ENCODE measurements around the gene SLC39A9. TPM values are rescaled to one million over a fixed set of nuclear protein-coding genes. Genes with fewer than 3 reads are reported as not detected.

Gene SLC39A9
- total and polyA plus RNA-seq, 10 of the 15 experiments (the other 5 are each of a cell fraction or from before 2014, with no cell fraction given): 19.9 to 109 (median 46.9) TPM

DNA sequence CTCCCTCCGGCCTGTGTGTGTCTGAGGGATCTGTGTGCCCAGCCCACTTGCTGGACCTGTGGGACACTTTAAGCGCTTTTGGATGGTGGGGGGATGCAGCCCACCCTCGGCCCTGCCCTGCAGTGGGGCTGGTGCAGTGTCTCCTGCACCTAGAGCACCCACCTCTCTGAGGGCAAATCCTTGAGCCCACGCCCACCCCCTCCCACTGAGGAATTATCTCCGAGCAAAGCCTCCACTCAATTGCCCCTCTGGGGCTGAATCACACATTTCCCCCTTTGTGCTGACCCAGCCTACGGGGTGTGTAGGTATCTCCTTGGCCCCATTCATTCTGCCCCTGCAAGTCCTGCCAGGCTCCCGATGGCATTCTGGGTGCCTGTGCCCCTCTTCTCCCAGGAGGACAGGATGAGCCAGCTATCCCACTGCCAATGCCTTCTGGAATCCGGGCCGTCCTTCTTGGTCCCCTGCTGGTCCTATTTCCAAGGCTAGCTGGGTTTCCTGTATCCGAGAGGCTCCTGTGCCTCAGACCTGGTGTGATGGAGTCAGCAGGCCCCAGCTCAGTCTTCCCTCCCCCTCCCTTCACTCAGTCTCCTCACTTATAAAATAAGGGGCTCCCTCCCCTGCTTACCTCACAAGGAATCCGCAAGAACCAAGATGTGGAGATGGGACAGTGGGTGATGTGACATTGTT, 49.3 kb upstream of the SLC39A9 start (continued):
- TF ChIP-seq, protein P1, sequence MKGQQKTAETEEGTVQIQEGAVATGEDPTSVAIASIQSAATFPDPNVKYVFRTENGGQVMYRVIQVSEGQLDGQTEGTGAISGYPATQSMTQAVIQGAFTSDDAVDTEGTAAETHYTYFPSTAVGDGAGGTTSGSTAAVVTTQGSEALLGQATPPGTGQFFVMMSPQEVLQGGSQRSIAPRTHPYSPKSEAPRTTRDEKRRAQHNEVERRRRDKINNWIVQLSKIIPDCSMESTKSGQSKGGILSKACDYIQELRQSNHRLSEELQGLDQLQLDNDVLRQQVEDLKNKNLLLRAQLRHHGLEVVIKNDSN (IDR thresholded peaks at IDR 0.05; ENCODE audit: borderline replicate concordance, extremely low read length, insufficient read depth, low read depth, low read length): no peak
- TF ChIP-seq, protein P2, sequence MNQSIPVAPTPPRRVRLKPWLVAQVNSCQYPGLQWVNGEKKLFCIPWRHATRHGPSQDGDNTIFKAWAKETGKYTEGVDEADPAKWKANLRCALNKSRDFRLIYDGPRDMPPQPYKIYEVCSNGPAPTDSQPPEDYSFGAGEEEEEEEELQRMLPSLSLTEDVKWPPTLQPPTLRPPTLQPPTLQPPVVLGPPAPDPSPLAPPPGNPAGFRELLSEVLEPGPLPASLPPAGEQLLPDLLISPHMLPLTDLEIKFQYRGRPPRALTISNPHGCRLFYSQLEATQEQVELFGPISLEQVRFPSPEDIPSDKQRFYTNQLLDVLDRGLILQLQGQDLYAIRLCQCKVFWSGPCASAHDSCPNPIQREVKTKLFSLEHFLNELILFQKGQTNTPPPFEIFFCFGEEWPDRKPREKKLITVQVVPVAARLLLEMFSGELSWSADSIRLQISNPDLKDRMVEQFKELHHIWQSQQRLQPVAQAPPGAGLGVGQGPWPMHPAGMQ (IDR thresholded peaks at IDR 0.05; ENCODE audit: borderline replicate concordance): no peak
- TF ChIP-seq, protein P3, sequence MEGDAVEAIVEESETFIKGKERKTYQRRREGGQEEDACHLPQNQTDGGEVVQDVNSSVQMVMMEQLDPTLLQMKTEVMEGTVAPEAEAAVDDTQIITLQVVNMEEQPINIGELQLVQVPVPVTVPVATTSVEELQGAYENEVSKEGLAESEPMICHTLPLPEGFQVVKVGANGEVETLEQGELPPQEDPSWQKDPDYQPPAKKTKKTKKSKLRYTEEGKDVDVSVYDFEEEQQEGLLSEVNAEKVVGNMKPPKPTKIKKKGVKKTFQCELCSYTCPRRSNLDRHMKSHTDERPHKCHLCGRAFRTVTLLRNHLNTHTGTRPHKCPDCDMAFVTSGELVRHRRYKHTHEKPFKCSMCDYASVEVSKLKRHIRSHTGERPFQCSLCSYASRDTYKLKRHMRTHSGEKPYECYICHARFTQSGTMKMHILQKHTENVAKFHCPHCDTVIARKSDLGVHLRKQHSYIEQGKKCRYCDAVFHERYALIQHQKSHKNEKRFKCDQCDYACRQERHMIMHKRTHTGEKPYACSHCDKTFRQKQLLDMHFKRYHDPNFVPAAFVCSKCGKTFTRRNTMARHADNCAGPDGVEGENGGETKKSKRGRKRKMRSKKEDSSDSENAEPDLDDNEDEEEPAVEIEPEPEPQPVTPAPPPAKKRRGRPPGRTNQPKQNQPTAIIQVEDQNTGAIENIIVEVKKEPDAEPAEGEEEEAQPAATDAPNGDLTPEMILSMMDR (IDR thresholded peaks at IDR 0.05 in 2 of 3, conservative IDR thresholded peaks at IDR 0.05 in 1 of 3; ENCODE audit: control insufficient read depth in 2 of 3, extremely low read depth in 1 of 3, insufficient read depth in 1 of 3, low read depth in 3 of 3, low read length in 3 of 3): no peak
- no peak for TF ChIP-seq POU2F2 (IDR thresholded peaks at IDR 0.05; ENCODE audit: borderline replicate concordance, low read depth, low read length)
- TF ChIP-seq SMAD5 (IDR thresholded peaks at IDR 0.05; ENCODE audit: low read depth): no peak

DNA sequence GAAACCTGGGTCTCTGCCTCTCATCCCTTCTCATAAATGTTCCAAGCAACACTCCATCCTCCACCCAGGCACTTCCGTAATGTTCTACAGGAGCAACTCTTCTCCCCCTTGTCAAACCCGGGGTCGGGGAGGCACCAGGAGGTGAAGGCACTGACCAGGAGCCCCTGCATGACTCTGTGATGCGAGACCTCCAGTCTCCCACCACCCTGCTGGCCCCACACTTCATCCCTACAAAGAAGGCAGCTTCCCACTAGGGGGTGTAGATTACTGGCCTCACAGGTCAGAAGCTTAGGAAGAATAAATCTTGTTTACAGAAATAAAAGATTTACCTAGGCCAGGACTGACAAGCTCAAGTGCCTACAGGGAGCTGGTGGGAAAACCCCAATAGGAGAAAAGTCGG, 47.6 kb upstream of the SLC39A9 start:
- 79% methylated on average over 5 of the region's 5 CpGs for WGBS (ENCODE audit: insufficient coverage, insufficient replicate concordance, low lambda C conversion rate, missing lambda C conversion rate)
- Histone ChIP-seq H3K4me1 (ENCODE audit: control insufficient read depth, insufficient read depth, low read length) (peaks cover 40% of the 10 kb centered on the region), H3K4me3 (no peak overlapping the region), H3K9ac (ENCODE audit: control insufficient read depth, insufficient read depth, low read length) (no peak overlapping the region), H3K27me3 (replicated peaks in 1 of 2; ENCODE audit: control insufficient read depth in 2 of 2, insufficient read depth in 2 of 2, low read length in 1 of 2) (no peaks in the 10 kb centered on the region), H3K36me3 (ENCODE audit: control insufficient read depth in 2 of 2, insufficient read depth in 2 of 2, low read length in 1 of 2) (no peaks in the 10 kb centered on the region), H3K4me2 (ENCODE audit: control insufficient read depth, insufficient read depth) (no peak overlapping the region), H3K9me3 (replicated peaks; ENCODE audit: control insufficient read depth, insufficient read depth, low read length) (no peaks in the 10 kb centered on the region), H2AFZ (ENCODE audit: control insufficient read depth, low read depth, low read length) (no peak overlapping the region), H4K20me1 (ENCODE audit: control insufficient read depth, insufficient read depth) (no peaks in the 10 kb centered on the region), H3K79me2 (ENCODE audit: control insufficient read depth, insufficient read depth, low read length) (no peaks in the 10 kb centered on the region), H3K27ac (ENCODE audit: control insufficient read depth, insufficient read depth) (no peak overlapping the region)
- ATAC-seq (no peak), FAIRE-seq (no peak), DNase-seq (ENCODE audit: low read depth, low spot score) (no peak)
- intact Hi-C loops (cut with micrococcal nuclease; ENCODE audit: unreplicated experiment) (no loop called here), in situ Hi-C loops (cut with MboI) (no loop called here)
- SMC1A ChIA-PET (ENCODE audit: uncharacterized antibody, unreplicated experiment): interaction anchor here (1.0 to 1.8 kb wide), 10 partner anchors 8 to 108 kb away, joined by 3 to 16 read pairs (median 4); partner anchors contain the start of genes ERH and SLC39A9
- CTCF ChIA-PET: interaction anchor here (1.0 to 2.6 kb wide), 11 partner anchors 10 to 124 kb away, joined by 3 to 12 read pairs (median 6); no protein-coding TSS in a partner anchor
- RAD21 ChIA-PET (ENCODE audit: unreplicated experiment): interaction anchor here (1.0 to 2.0 kb wide), 7 partner anchors 10 to 113 kb away, joined by 3 to 13 read pairs (median 5); partner anchors contain the start of genes ERH and SLC39A9
- no TSS peak for BruUV-seq (replicated peaks)
- POLR2A ChIA-PET: interaction anchor here (0.6 to 9.1 kb wide), 4 partner anchors 9 to 50 kb away, joined by 5 to 100 read pairs (median 6); partner anchors contain the start of genes ERH and SLC39A9
- TF ChIP-seq DPF2 (IDR thresholded peaks at IDR 0.05): no peak
- no peak for TF ChIP-seq LARP7 (IDR thresholded peaks at IDR 0.05)
- no peak for TF ChIP-seq FOS (IDR thresholded peaks at IDR 0.05; ENCODE audit: borderline replicate concordance, extremely low read depth, insufficient read length)
- TF ChIP-seq EGR1 (IDR thresholded peaks at IDR 0.05; ENCODE audit: borderline replicate concordance in 1 of 2, low read depth in 2 of 2, low read length in 2 of 2): no peak
- TF ChIP-seq JUND (IDR thresholded peaks at IDR 0.05; ENCODE audit: low read depth, low read length): no peak
- TF ChIP-seq, protein P4, sequence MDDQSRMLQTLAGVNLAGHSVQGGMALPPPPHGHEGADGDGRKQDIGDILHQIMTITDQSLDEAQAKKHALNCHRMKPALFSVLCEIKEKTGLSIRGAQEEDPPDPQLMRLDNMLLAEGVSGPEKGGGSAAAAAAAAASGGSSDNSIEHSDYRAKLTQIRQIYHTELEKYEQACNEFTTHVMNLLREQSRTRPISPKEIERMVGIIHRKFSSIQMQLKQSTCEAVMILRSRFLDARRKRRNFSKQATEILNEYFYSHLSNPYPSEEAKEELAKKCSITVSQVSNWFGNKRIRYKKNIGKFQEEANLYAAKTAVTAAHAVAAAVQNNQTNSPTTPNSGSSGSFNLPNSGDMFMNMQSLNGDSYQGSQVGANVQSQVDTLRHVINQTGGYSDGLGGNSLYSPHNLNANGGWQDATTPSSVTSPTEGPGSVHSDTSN (IDR thresholded peaks at IDR 0.05; ENCODE audit: insufficient replicate concordance, low read depth, low read length): no peak
- no peak for TF ChIP-seq CHD2 (IDR thresholded peaks at IDR 0.05; ENCODE audit: borderline replicate concordance, low read depth, low read length)
- TF ChIP-seq, protein P5, sequence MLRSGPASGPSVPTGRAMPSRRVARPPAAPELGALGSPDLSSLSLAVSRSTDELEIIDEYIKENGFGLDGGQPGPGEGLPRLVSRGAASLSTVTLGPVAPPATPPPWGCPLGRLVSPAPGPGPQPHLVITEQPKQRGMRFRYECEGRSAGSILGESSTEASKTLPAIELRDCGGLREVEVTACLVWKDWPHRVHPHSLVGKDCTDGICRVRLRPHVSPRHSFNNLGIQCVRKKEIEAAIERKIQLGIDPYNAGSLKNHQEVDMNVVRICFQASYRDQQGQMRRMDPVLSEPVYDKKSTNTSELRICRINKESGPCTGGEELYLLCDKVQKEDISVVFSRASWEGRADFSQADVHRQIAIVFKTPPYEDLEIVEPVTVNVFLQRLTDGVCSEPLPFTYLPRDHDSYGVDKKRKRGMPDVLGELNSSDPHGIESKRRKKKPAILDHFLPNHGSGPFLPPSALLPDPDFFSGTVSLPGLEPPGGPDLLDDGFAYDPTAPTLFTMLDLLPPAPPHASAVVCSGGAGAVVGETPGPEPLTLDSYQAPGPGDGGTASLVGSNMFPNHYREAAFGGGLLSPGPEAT (IDR thresholded peaks at IDR 0.05; ENCODE audit: low read depth): no peak
